ENCODE measurements around the gene TKT.

TKT gene

GRCh38 chr3:53226841-53227407 lies 28.9 kb downstream of the TKT start:
- no peaks in the 10 kb centered on the region for H3K27me3 Mint-ChIP-seq (ENCODE audit: low read depth)
- TF ChIP-seq CTCF (IDR thresholded peaks at IDR 0.05; ENCODE audit: unreplicated experiment in 3 of 3) = no peak
- no peaks in the 10 kb centered on the region for H3K4me1 Mint-ChIP-seq
- H3K9me3 Mint-ChIP-seq = no peaks in the 10 kb centered on the region
- H3K27ac Mint-ChIP-seq = no peak overlapping the region
- no peak overlapping the region for H3K4me3 Mint-ChIP-seq
- H3K36me3 Mint-ChIP-seq (ENCODE audit: low read depth) = peaks cover 27% of the 10 kb centered on the region

DNA sequence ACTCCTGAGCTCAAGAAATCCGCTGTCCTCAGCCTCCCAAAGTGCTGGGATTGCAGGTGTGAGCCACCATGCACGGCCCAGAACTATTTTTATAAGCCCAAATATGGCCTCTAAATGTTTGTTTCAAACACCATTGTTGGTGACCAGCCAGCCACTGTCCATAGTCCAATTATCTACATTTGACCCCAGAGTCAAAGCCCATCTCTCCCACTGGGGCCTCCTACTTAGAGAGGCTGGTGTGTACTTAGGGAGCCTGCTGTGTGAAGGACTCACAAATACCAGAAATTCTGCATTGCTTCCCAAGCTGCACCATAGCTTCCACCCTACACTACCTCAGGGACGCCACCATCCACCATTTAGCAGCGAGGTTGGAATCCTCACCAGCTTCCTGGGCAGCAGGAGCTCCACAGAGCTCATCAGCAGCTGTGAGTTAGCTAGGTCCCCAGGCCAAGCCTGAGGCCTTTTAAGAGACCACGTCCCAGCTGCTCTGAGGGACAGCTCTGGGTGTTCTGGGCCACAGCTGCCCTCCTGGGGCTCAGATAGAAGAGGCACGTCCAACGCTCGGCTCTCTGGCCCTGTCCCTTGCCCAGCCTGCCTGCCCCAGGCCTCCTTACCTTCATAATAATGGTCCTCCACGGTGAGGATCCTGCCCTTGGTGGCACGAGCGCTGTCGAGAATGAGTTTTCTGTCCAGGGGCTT lies 29.5 kb downstream of the TKT start:
- Mint-ChIP-seq H3K9me3 (no peaks in the 10 kb centered on the region), H3K27ac (no peak overlapping the region), H3K4me1 (no peaks in the 10 kb centered on the region), H3K27me3 (ENCODE audit: low read depth) (no peaks in the 10 kb centered on the region), H3K4me3 (no peak overlapping the region), H3K36me3 (ENCODE audit: low read depth) (peaks cover 26% of the 10 kb centered on the region)
- no peak for TF ChIP-seq CTCF (IDR thresholded peaks at IDR 0.05; ENCODE audit: unreplicated experiment in 3 of 3)

DNA sequence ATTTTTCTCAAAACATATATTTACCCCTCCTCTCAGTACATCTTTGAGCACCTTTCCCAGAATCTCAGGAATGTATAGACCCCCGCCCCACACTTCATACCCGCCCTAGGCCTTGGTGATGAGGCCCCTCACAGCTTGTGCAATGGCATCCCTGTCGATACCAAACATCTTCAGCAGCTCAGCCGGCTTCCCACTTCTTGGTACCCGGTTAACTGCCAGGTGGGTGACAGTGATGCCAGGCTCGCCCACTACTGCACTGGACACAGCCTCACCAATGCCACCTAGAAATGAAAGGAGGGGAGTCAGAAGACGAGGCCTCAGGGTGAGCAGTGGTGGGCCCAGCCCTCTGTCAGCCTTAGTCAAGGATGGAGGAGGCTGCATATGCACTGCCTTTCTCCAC lies 30.2 kb downstream of the TKT start:
- Mint-ChIP-seq H3K9me3 (no peaks in the 10 kb centered on the region), H3K36me3 (ENCODE audit: low read depth) (peaks cover 29% of the 10 kb centered on the region), H3K4me3 (no peak overlapping the region), H3K4me1 (no peaks in the 10 kb centered on the region), H3K27me3 (ENCODE audit: low read depth) (no peaks in the 10 kb centered on the region), H3K27ac (no peak overlapping the region)
- TF ChIP-seq CTCF (IDR thresholded peaks at IDR 0.05; ENCODE audit: unreplicated experiment in 3 of 3) = no peak

DNA sequence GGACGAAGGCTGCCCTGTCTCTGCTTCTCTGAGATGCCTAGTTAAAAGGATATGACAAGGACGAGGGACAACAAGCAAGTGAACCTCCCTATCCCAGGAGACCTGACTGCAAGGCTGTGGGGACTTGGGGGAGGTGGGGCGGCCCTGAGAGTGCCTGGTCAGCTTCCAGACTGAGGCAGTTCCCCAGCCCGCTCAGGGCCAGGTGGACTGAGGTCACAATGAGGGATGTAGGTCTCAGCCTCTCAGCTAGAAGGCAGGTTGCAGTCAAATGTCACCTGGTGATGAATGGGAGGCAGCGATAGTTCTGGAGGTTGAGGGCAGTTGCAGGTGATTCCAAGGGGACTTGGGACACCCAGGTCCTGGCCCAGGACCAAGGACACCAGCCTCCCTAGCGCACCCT lies 30.6 kb downstream of the TKT start:
- Mint-ChIP-seq H3K4me1 (no peaks in the 10 kb centered on the region), H3K27ac (no peak overlapping the region), H3K27me3 (ENCODE audit: low read depth) (no peaks in the 10 kb centered on the region), H3K36me3 (ENCODE audit: low read depth) (peaks cover 30% of the 10 kb centered on the region), H3K4me3 (no peak overlapping the region), H3K9me3 (no peaks in the 10 kb centered on the region)
- no peak for TF ChIP-seq CTCF (IDR thresholded peaks at IDR 0.05; ENCODE audit: unreplicated experiment in 3 of 3)

DNA sequence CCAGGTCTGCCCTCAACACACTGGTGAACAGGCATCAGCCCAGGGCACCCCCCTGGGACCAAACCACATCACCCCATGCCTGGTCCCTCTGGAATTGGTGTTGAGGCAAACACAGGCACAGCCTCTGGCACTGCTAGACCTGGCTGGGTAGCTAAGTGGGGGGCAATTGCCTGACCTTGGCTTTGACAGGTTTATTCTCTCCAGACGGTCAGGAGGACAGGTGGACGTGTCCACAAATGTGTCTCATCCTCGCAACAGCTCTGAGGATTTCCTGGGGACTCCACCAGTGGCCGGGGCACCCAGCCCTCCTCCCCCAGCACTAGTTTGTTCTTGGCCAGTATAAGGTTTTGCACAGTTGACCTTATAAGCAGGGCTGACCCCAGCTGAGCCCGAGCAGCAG lies 31.3 kb downstream of the TKT start:
- no peaks in the 10 kb centered on the region for H3K9me3 Mint-ChIP-seq
- H3K27ac Mint-ChIP-seq = no peak overlapping the region
- H3K36me3 Mint-ChIP-seq (ENCODE audit: low read depth) = peaks cover 30% of the 10 kb centered on the region
- H3K4me1 Mint-ChIP-seq = no peaks in the 10 kb centered on the region
- H3K27me3 Mint-ChIP-seq (ENCODE audit: low read depth) = no peaks in the 10 kb centered on the region
- H3K4me3 Mint-ChIP-seq = no peak overlapping the region
- TF ChIP-seq CTCF (IDR thresholded peaks at IDR 0.05; ENCODE audit: unreplicated experiment in 3 of 3) = no peak

GRCh38 chr3:53224026-53224425 lies 31.8 kb downstream of the TKT start:
- Mint-ChIP-seq H3K27ac (no peak overlapping the region), H3K27me3 (ENCODE audit: low read depth) (no peaks in the 10 kb centered on the region)
- no peak for TF ChIP-seq CTCF (IDR thresholded peaks at IDR 0.05; ENCODE audit: unreplicated experiment in 3 of 3)

More at GRCh38 chr3:53224026-53224425, 31.8 kb downstream of the TKT start:
- no peaks in the 10 kb centered on the region for H3K9me3 Mint-ChIP-seq
- H3K36me3 Mint-ChIP-seq (ENCODE audit: low read depth) = peaks cover 30% of the 10 kb centered on the region
- H3K4me1 Mint-ChIP-seq = no peaks in the 10 kb centered on the region
- no peak overlapping the region for H3K4me3 Mint-ChIP-seq

All from nephron (organoid).